GM21619 (cell line): Measurements from ENCODE around the gene KPNA3.
A peak's percentile ranks its signal among the peaks of the same experiment; 100 is the strongest.
"Not testable (repeated sequence)": the region's sequence is repeated elsewhere in the genome, so short reads cannot be mapped to it uniquely, and the experiment has no call there.

Experiments
- ATAC-seq: cut with Tn5 transposase; IDR thresholded peaks from one replicate; pipeline ENCODE4 v1.9.1; 2021; ENCODE audit not compliant: unreplicated experiment

Gene KPNA3, protein sequence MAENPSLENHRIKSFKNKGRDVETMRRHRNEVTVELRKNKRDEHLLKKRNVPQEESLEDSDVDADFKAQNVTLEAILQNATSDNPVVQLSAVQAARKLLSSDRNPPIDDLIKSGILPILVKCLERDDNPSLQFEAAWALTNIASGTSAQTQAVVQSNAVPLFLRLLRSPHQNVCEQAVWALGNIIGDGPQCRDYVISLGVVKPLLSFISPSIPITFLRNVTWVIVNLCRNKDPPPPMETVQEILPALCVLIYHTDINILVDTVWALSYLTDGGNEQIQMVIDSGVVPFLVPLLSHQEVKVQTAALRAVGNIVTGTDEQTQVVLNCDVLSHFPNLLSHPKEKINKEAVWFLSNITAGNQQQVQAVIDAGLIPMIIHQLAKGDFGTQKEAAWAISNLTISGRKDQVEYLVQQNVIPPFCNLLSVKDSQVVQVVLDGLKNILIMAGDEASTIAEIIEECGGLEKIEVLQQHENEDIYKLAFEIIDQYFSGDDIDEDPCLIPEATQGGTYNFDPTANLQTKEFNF

DNA sequence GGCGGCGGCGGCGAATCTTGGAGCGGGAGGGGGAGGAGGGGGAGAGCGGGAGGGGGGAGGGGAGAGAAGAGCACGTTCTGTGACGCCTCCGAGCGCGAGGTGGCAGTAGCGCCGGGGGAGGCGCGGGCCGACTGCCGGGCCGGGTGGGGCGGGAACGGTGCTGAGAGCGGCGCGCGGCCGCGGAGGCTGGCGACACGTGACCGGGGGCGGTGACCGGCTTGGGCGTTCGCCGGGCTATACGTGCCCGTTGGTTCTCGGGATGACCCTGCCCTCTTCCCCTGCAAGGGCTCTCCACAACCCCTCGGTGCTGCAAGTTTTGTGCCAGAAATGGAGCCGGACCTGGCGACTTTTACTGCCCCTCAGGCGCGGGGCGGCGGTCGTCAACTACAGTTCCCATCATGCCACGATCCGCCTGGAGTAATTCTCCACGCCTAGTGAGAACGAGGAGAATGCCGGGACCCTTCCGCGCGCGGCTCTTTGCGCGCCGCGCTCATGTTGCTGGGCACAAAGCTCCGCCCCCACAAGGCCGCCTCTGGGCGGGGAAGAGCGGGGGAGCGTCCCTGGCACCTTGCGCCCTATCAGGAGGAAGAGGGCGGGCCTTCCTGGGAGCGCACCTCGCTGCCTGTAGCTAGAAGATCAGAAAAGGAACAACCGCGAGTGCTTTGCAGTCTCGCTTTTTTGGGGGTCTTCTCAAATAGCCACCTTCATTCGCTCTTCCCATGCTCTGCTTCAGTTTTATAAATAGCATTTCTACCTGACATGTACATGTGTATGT lies at the start of gene KPNA3:
Gene KPNA3, minus strand, starts transcription at position 133 of the 775 bp plus-strand sequence. CDS start 176 bp downstream, outside the sequence.
- peak; percentile 84 for ATAC-seq

DNA sequence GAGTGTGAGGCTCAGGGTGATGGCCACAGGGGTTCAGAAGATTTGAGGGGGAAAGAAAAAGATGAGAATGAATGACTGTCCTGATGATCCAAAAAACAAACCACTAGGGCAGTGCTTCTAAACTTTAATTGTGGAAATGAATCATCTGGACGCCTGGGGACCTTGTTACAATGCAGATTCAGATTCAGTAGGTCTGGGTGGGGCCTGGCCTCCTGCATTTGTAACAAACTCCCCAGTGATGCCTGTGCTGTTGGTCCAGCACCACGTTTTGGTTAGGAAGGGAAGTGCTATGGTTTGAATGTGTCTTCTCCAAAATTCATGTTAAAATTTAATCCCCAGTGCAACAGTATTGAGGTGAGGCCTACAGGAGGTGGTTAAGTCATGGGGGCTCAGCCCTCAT lies 49.5 kb upstream of the KPNA3 start:
- ATAC-seq, result no peak

DNA sequence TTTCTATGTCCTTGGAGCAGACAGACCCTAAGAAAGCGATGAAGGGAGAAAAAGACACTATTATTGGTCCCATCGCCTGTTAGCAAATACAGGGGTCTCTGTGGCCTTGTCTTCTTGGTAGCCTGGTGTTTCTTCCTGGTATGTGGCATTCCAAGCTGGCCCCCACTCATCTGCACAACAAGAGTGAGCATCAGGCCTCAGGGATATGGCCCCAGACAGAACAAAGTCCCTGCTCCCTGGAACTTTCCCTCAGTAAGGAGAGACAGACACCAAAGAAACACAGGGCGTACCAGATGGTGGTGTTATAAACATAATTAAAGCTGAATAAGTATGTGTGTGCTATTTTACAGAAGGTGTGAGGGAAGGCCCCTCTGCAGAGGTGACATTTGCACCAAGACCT lies 48.2 kb upstream of the KPNA3 start:
- ATAC-seq, result no peak

DNA sequence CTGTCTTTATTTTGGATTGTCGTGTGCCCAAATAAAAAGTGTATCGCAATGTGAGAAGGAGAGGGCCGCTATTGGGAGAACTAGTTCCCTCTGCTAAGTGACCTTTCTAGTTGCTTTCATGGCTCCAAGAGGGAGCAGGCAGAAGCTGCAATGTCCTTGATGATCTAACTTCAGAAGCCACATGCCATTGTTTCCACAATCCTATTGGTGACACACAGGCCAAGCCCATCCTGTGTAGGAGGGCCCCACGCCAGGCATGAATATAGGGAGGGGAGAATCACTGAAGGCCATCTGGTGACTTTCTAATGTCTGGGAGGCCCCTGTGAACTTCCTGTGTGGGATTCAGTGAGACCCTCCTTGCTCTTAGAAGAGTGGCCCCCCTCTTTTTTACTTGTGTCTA lies 47.8 kb upstream of the KPNA3 start:
- ATAC-seq, result no peak

DNA sequence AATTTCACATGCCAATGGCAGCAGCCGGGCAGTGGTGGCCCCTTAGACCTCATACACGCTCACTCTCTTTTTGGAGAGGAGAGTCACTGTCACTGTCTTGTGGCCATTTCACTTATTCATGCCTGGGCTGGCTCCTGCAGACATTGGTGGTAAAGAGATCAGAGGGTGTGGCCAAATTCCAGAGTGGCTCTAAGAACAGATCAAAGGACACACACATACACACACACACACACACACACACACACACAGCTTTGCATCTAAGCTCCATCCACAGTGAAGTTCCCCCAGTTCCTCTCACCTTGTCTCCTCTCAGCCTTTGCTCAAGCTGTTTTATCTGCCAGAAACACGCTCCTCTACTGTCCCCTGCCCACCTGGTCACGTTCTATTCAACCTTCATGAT lies 46.5 kb upstream of the KPNA3 start:
- ATAC-seq, result no peak

DNA sequence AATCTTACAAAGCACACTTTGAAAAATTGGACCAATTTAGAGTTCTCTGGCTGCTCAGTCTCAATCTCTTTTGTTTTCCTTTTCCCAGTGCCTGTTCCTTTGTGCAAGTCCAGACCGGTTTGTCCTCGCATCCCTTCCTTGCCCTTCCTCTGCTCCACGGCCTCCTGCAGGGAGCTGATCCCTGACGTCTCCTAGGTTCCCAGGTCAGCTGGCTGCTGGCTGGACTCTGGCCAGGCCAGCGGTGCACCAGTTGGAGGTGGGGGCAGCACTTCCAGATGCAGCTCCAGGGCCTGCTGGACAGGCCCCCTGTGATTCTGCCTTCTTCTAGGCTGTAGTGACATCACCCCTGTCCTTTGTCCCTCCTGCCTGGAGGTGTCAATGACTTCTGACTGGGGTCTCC lies 44.0 kb upstream of the KPNA3 start:
- ATAC-seq, result no peak

DNA sequence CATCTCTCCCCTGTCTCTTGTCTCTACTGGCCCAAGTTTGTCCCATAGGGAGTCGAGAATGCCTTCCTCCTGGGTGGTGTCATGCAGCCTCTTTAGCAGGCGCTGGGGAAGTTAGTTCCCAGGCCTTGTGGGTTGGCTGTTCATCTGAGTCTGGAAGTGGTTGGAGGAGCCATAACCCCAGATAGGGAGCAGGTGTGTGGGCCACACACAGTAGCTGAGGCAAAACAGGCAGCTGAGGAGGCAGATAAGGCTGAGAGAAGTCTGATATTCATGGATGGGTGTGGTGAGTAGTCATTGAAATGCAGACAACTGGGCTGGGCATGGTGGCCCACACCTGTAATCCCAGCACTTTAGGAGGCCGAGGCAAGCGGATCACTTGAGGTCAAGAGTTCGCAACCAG lies 40.9 kb upstream of the KPNA3 start:
- no peak for ATAC-seq

DNA sequence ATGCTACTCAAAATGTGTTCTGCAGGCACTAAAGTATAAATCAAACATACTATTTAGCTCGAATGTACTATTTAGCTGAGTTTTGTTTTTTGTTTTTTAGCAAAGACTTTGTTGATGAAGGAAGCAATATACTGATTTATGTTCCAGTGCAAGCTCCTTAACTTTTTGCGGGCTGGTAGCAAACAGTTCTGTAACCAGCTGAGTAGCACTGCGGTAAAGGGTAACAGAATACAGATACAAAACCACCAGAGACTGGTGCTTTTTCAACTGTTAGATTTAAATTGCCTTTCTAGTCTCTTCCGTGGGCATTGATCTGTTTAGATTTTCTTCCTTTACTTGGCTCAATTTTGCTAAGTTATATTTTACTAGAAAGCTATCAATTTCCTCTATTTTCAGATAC lies 39.0 kb upstream of the KPNA3 start:
- no peak for ATAC-seq

DNA sequence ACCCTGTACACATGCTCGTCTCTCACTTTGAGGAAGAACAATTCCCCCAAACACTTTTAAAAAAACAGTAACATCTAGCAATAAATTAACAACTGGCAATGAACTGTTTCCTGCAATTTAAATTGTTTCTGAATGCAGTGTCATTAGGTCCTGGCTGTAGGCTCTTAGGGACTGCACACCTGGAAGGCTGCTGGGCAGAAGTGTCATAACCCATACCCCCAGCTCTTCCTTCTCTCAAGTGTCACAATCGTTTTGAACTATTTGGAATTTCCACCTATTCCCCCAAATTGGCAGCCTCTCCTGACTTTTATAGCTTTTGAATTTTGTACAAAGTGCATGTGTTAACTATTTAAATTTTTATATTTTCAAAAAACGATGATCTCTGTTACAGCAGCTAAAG lies 38.2 kb upstream of the KPNA3 start:
- no peak for ATAC-seq

DNA sequence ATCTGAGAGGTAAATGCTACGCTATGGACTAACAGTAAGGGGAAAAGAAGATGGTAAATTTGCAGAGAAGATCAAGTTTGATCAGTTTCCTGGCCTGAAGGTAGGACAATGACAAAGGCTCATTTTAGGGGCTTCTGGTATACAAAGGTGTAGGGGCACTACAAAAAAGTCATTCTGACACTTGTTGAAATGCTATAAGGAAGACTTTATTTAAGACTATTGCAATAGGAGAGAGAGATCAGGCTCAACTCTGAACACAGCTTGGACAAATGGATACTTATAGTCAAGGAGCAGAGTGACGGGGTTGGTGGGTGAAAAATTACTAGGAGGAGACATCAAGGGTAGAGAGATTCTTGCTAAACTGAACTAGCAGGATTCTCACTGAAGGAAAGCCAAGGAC lies 37.2 kb upstream of the KPNA3 start:
- ATAC-seq, result no peak

DNA sequence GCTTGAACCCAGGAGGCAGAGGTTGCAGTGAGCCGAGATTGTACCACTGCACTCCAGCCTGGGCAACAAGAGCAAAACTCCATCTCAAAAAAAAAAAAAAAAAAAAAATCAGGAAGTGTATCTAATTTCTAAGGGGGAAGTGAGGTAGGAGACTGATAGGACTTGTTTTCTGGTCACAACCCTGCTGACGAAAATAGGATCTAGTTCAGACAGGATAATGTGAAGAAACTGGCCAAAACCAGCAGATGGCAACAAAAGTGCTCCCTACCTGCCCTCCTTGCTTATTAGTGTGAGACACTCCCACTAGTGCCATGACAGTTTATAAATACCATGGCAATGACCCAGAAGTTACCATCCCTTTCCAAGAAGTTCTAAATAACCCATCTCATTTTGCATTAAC lies 36.0 kb upstream of the KPNA3 start:
- ATAC-seq, result no peak

DNA sequence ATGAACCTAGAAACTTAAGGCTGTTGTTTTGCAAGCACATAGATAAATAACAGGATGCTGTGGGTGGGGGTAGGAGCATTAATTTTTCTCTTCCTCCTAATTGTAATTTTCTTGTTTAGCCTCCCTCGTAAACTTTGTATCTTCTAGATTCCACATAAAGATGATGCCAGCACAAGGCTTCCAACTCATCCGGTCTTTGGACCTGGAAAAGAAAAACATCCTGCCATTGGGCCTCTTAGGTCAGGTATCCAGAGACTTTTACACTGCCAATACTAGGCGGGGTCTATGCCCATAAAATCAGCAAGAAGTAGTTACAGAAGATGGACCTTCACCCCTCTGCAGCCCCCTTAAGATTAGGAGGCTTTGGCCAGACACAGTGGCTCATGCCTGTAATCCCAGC lies 35.4 kb upstream of the KPNA3 start:
- no peak for ATAC-seq

DNA sequence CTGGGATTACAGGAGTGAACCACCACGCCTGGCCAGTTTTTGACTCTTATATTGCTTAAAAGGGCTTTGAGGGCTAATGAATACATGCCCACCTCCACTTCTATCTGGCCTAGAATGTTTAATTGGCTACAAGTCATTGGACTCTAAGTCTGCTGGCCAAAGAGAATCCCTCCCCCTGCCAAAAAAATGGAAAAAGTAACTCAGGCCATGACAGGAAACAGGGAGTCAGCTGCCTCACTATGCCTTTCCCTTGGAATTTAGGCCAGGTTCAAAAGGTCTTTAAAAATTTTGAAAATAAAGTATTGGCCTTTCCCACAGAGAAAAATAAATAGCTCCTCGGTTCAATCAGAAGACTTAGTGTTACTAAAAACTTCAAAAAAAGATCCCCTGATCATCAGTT lies 34.9 kb upstream of the KPNA3 start:
- no peak for ATAC-seq

DNA sequence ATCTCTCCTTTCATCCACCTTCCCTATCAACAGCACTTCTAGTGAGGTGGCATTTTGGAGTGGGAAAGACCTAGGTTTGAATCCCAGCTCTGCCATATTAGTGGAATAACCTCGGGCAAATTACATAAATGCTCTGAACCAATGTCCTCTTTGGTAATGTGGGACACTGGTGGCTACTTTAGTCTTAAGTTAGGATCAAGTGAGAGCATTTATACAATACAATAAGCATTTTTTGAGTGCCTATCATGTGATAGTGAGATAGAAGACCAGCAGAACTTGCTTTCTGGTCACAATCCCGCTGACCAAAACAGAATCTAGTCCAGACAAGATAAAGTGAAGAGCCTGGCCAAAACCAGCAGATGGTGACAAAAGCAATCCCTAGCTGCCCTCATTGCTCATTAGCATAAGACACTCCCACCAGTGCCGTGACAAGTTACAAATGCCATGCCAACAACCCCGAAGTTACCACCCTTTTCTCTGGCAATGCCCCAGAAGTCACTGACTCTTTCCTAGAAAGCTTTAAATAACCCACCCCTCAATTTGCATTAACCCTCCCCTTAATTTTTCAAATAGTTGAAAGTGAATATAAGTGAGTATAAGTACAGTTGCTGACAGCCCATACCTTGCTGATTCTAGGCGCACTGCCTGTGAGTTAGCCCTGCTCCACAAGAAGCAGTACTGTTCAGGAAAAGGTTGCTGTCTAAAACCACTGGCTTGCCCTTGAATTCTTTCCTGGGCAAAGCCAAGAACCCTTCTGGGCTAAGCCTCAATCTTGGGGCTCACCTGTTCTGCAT lies 28.9 kb upstream of the KPNA3 start:
- no peak for ATAC-seq

DNA sequence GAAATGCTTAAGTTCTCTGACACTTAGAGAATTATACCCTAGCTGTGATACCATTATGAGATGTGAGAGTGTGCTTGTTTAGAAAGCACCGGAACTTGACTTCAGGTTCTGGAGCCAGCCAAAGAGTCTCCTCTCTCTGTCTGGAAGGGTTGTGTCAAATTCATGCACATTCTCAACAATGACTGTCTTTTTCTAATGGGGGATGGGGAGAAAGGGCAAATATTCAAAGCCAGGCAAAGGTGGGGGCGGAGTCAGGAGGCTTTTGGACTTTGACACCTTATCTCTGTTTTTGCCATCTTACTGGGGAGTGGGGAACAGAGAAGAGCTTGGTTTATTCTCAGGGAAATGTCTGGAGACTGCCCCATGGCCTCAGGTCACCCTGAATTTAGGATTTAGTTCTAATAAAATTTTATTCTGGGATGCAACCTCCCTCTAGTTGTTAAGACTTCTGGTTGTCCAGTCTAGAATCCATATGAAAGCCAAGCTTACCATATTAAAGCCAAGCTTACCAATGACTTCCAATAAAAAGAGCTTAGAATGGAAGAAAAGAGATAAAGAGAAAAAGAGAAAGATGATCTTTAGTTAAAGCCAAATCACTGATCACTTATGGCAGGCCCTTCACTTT lies 28.2 kb upstream of the KPNA3 start:
- no peak for ATAC-seq

DNA sequence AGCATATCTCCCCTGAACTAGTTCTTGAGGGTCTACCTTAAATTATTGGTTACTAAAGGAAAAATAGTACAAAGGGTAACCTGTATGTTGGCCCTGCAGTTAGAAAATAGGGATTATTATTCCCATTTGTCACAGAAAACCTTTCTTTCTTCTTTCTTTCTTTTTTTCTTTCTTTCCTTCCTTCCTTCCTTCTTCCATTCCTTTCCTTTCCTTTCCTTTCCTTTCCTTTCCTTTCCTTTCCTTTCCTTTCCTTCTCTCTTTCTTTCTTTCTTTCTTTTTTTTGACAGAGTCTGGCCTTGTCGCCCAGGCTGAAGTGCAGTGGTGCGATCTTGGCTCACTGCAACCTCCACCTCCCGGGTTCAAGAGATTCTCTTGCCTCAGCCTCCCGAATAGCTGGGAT lies 23.6 kb upstream of the KPNA3 start:
- ATAC-seq, result not testable (repeated sequence)

DNA sequence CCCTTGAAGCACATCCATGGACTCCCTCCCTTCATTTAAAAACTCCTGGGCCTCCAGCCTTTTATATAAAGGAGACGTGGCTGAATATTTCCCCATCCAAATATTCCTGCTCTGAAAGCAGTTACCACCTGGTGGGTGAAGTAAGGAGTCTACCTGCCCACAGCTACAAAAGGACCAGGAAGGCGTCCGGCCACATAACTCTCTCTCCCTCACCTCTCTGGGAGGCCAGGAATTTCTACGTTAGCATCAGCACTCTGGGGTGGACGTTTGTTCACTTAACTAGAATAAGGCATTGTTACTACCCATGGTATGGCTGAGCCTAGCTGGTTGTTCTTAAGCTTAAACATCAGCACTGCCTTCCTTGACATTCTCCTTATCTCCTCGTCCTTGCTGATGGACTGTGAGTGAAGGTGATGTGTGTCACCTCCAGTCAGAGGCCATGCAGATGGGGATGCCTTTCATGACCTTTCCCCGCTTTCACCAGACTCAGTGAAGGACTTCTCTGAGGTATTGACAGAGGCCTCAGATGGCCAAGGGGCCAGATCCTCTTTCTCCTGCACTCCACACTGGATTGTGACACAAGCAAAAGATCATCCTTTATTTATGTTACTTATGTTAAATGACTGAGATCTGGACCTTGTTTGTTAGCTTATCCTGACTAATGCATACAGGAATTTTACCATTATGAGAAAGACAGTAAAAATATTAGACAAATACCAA lies 22.2 kb upstream of the KPNA3 start:
- ATAC-seq, result no peak

DNA sequence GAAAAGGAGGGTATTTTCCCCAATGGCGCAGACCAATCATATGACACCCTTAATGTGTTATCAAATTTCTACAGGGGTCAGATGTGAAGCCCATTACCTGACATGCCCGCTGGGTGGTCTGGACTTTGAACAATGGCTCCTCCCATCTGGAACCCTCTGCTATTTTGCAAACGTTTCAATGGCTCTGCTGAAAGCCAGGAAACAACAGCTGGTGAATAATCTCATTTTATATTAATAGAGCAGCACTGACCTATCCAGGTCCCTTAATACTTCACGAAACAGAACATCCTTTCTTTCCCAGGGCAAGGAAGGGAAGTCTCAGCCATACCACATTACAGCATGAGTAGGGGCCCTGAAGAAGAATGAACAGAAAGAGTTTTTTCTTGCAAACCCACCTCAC lies 20.3 kb upstream of the KPNA3 start:
- ATAC-seq, result no peak

DNA sequence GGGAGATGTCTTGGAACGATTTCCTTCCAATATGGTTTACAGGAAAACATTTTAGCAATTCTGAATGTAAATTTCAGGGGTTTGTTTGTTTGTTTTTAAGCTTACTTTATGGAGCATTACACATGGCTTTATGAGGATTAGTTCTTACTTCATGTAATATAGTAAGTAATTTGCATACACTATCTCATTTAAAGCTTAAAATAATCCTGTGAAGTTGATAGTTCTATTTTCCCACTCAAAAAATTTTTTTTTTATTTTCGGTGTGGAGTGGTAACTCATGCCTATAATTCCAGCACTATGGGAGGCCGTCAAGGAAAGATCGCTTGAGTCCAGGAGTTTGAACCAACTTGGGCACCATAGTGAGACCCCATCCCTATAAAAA lies 19.0 kb upstream of the KPNA3 start:
- no peak for ATAC-seq
